Stimulated activated CD4-positive, alpha-beta T cell treated with anti-CD3 and anti-CD28 coated beads, TNF-alpha, amount 100 ng/mL, for 1 hour (primary cell): ENCODE data around the gene CYFIP1.

Experiments used
- DNase-seq, 3 donors: peaks; one replicate each; pipeline ENCODE4 v3.0.0-alpha.2; 2020; ENCODE audit warnings: low read depth in 3 of 3, low spot score in 1 of 3

CYFIP1 gene

GRCh38 chr15:22891426-22892210 lies 88.5 kb downstream of the CYFIP1 start:
- no peak for DNase-seq

GRCh38 chr15:22890296-22890695 lies 89.9 kb downstream of the CYFIP1 start:
- DNase-seq: no peak

- no peak for DNase-seq
Observed at GRCh38 chr15:22889146-22889818, 90.9 kb downstream of the CYFIP1 start.

GRCh38 chr15:22888120-22888859 lies 91.9 kb downstream of the CYFIP1 start:
- no peak for DNase-seq

- no peak for DNase-seq
Observed at GRCh38 chr15:22887157-22887951, 92.8 kb downstream of the CYFIP1 start.

GRCh38 chr15:22885120-22885519 lies 95.0 kb downstream of the CYFIP1 start:
- no peak for DNase-seq

GRCh38 chr15:22884344-22884743 lies 95.8 kb downstream of the CYFIP1 start:
- DNase-seq: no peak

- no peak for DNase-seq
Observed at GRCh38 chr15:22883196-22883595, 97.0 kb downstream of the CYFIP1 start.

GRCh38 chr15:22881739-22882440 lies 98.3 kb downstream of the CYFIP1 start:
- DNase-seq: no peak

- no peak for DNase-seq
Observed at GRCh38 chr15:22880981-22881738, 99.0 kb downstream of the CYFIP1 start.

- no peak for DNase-seq
Observed at GRCh38 chr15:22880068-22880980, 99.8 kb downstream of the CYFIP1 start.

- no peak for DNase-seq
Observed at GRCh38 chr15:22878103-22878502, 102.1 kb downstream of the CYFIP1 start.

GRCh38 chr15:22877607-22878006 lies 102.6 kb downstream of the CYFIP1 start:
- DNase-seq: no peak

GRCh38 chr15:22877117-22877516 lies 103.1 kb downstream of the CYFIP1 start:
- no peak for DNase-seq

- DNase-seq: no peak
Observed at GRCh38 chr15:22874966-22875365, 105.2 kb downstream of the CYFIP1 start.

- DNase-seq: no peak
Observed at GRCh38 chr15:22874256-22874655, 105.9 kb downstream of the CYFIP1 start.

- no peak for DNase-seq
Observed at GRCh38 chr15:22873841-22874240, 106.3 kb downstream of the CYFIP1 start.

- DNase-seq: no peak
Observed at GRCh38 chr15:22872936-22873701, 107.0 kb downstream of the CYFIP1 start.
